DMS153 treated with DMSO at 0.1 percent for 48 hours (cell line): Measurements from ENCODE around the gene CCDC57.

Experiments
- DNase-seq: peaks from one replicate; lab custom pipeline; 2025; ENCODE audit not compliant: unreplicated experiment; lab: John Stamatoyannopoulos, UW

Gene CCDC57

GRCh38 chr17:82084373-82085030 is 128.1 kb downstream of the CCDC57 start:
- DNase-seq: no peak

GRCh38 chr17:82083533-82084359 is 128.9 kb downstream of the CCDC57 start:
- DNase-seq: no peak

- DNase-seq: no peak
Measured at GRCh38 chr17:82083009-82083408, 129.6 kb downstream of the CCDC57 start.

- DNase-seq: no peak
Measured at GRCh38 chr17:82082456-82082855, 130.2 kb downstream of the CCDC57 start.

GRCh38 chr17:82081966-82082365 is 130.7 kb downstream of the CCDC57 start:
- no peak for DNase-seq

DNA sequence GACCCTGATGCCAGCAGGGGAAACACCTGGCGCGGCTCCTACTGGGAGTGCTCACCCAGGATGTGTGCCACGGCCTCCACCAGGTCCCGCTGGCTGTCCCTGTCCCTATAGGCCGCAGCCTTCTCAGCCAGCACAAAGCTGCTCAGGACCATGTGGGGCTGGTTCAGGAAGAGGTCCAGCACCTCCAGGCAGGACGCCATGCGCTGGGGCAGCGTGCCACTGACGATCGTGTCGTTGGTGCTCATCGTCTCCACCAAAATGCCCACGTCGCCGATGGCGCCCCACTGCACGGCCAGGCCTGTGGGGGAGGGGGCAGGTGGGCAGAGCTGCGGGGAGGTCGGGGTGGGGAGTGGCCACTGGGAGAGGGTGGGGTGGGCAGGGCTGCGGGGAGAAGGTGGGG is 131.1 kb downstream of the CCDC57 start:
- no peak for DNase-seq

DNA sequence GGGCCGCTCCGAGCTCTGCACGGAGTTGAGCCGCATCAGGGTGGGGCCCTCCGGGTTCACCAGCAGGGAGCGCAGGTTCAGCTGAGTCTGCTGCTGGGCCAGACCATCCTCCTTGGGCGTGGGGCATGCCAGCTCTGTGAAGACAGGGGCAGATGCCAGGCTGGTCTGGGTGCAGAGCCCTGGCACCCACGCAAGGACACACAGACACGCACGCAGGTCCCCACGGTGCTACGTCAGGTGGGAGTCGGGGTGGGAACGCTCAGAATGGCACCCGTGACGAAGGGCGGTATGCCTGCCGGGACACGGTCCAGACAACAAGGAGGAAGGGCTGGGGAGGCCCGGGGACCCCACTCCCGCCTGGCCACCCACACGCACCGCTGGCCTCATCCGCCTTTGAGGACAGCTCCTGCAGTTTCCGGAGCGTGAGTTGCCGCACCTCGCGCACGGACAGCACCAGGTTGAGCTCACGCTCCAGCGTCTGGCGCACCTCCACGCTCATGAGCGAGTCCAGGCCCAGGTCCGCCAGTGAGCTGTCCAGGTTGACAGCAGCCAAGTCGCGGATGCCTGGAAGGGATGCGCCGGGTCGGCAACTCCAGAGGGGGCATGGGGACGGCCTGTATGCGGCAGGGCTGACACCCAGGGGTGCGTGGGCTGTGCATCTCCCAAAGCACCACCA is 131.7 kb downstream of the CCDC57 start:
- no peak for DNase-seq

- DNase-seq: no peak
Measured at GRCh38 chr17:82080048-82080788, 132.4 kb downstream of the CCDC57 start.

DNA sequence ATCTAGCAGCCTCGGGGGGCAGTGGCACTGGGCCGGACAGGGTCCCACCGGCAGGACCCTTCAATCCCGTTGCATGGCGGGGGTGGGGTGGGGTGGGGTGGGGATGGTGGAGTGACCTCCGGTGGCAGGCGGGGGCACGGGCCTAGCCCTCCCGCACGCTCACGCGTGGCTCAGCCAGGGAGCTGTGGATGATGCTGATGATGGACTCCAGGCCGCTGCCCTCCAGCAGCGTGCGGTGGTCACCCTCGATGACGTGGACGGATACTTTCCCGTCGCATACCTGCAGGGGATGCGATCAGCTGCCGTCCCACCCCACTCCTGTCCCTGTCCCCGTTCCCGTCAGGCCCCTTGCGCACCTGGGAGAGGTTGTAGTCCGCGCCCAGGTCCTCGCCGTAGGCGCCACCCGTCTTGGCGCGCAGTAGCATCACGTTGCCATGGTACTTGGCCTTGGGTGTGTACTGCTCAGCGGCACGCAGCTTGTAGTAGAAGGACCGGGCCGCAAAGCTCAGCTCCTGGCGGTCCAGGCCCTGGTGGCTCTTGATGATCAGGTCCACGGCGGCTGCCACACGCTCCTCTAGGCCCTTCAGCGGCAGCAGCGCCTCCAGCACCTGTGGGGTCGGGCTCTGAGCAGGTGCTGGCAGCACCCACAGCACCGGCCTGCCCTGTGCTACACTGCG is 133.5 kb downstream of the CCDC57 start:
- DNase-seq: no peak

DNA sequence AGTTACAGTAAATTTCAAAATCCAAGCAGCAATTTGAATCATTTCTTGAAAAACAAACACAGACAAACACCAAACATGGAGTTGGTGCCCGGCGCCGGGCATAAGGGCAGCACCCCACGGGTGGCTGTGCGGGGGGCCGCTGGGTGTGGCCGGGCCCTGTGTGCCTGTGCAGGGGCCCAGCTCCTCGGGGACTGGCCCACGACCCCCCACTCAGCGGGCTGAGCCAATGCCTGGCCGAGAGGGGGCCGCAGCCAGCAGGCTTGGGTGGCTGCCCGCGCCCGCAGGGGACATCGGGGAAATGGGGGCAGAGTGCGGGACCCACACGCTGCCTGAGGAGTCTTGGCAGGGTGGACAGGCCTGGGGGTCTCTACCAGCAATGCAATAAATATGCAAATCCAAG is 134.2 kb downstream of the CCDC57 start:
- DNase-seq: no peak

GRCh38 chr17:82077617-82078358 is 134.9 kb downstream of the CCDC57 start:
- no peak for DNase-seq

- no peak for DNase-seq
Measured at GRCh38 chr17:82076785-82077591, 135.7 kb downstream of the CCDC57 start.

DNA sequence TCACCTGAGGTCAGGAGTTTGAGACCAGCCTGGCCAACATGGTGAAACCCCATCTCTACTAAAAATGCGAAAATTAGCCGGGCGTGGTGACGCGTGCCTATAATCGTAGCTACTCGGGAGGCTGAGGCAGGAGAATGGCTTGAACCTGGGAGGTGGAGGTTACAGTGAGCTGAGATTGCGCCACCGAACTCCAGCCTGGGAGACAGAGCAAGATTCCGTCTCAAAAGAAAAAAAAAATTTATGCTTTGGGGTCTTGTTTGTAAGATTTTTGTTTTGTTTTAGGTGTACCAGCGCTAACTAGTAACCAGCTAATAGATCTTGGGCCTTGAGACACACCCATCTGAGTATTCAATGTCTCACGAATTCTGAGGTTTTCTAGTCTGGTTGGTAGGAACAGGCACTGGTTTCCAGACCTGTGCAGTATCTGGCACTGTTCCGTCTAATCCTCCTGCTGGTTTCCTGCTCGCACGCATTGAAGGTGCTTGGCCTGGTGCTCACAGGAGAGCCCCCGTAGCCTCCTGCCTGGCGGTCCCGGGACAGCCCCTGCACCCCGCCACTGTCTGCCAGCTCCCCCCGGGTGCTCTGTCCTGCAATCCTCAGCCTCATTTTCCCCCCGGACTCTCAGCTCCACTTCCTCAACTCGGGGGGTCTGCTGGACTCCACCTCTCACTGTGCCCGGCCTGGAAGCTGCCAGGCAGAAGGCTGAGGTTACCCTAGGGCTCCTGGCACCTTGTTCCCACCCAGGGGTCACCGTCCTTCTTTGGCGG is 136.4 kb downstream of the CCDC57 start:
- DNase-seq: no peak

DNA sequence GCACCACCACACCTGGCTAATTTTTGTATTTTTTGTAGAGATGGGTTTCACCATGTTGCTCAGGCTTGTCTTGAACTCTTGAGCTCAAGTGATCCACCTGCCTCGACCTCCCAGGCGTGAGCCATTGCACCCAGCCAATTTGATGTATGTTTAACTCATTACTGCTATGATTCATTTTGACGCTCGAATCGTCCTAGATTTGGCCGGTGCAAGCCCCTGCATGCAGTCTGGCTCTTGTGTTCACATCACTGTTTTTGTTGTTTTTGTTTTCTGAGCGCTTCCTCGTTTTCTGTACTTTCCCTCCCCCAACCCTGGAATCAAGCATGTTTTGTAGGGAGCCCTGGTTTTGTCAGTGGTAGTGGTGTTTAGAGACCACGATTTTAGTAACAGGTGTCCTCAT is 139.2 kb downstream of the CCDC57 start:
- no peak for DNase-seq

DNA sequence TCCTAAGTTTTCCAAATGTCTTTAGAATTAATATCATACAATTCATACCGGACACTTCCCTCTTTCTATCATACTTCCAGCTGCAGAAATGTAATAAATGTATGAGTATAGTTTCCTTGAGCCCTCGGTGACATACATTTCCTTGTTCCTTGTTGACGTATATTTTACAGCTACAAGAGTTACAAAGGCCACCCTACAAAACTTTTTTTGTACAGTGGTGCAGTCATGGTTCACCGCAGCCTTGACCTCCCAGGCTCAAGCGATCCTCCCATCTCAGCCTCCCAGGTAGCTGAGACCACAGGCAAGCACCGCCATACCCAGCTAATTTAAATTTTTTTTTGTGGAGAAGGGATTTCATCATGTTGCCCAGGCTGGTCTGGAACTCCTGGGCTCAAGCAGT is 139.8 kb downstream of the CCDC57 start:
- DNase-seq: no peak

DNA sequence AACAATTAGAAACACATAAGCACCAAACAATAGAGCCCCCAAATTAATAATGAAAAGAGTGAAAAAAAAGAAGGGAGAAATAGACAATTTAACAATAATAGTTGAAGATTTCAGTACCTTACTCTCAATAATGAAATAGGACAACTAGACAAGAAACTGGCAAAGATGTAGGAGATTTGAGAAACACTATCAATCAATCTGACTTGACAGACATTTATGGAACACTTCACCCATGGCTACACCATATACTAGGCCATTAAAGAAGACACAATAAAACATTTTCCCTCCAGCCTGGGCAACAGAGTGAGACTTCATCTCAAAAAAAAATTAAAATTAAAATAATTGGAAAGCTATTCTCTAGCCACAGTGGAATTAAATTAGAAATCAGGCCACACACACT is 142.0 kb downstream of the CCDC57 start:
- no peak for DNase-seq

DNA sequence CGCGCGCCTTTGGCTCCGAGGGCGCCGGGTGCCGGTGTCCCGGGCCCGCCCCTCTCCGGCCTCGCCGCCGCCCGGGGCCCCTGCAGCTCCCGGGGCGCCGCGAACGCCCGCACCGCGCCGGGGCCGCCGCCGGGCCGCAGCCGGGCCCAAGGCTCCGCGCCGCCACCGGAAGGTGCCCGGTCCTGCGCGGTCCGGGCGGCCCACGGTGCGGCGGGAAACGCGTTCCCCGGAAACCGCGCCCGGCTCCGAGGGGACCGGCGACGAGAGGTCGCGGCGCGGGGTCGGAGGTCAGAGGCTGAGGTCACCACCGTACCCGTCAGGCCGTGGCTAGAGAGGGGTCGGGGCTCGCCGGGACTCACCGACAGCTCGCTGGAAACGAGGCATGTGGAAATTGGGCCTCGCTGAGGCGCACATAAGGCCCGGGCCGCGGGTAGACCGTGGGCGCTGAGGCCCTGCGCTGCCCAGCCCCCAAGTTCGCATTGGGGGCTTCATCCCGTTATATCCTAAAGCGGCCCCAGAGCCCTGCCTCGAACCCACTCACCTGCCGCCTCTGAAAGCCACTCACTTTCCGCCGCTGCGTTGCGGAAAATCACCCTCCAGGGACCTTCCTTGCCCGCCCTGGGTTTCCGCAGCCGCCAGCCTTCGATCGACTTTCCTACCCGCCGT is 146.9 kb downstream of the CCDC57 start, which contains the start of gene DUS1L:
DUS1L (minus strand) TSS at position 167 of the 666 bp plus-strand sequence. CDS start 745 bp downstream, outside the sequence.
- DNase-seq: no peak

GRCh38 chr17:82065193-82065637 is 147.4 kb downstream of the CCDC57 start:
- DNase-seq: no peak
